Pancreas (tissue), 10 donors: Measurements from ENCODE around the gene SPTB. TPM values are rescaled to one million over a fixed set of nuclear protein-coding genes. Genes with fewer than 3 reads are reported as not detected.

Source experiments
- ATAC-seq, 4 donors: fragments of 200-7000 bp; cut with Tn5 transposase; one replicate each; pipeline versions ENCODE4 v1.8.0 to v1.9.1; 2020; ENCODE audit warnings: mild to moderate bottlenecking in 4 of 4, moderate library complexity in 4 of 4
- DNase-seq, 6 donors: peaks; one replicate each; pipeline ENCODE4 v3.0.0-alpha.2; 2020
- FAIRE-seq: peaks from 2 replicates; lab custom pipeline; 2012; peaks lifted over from hg19 to GRCh38; lab: Jason Lieb, UNC
- H3K27ac ChIP-seq, 4 donors: fragments of 200-600 bp; sonication (generic); 1 replicate in 3 of 4; 2 replicates in 1 of 4; pipeline versions ENCODE4 v1.5.0 to v1.8.0; 2020
- H3K27me3 ChIP-seq, 4 donors: fragments of 200-600 bp; one replicate each; pipeline ENCODE4 v1.8.0; 2021
- H3K36me3 ChIP-seq, 3 donors: fragments of 200-600 bp; sonication (generic) in 1 of 3; one replicate each; pipeline versions ENCODE4 v1.5.0 to v1.8.0; 2020 to 2021
- H3K4me1 ChIP-seq, 3 donors: fragments of 200-600 bp; one replicate each; pipeline ENCODE4 v1.8.0; 2021
- H3K4me3 ChIP-seq, 4 donors: fragments of 200-600 bp; sonication (generic) in 2 of 4; one replicate each; pipeline versions ENCODE4 v1.5.0 to v1.8.0; 2020 to 2021
- H3K9me3 ChIP-seq, 4 donors: fragments of 200-600 bp; one replicate each; pipeline ENCODE4 v1.8.0; 2021
- CTCF ChIP-seq, 4 donors: fragments of 200-600 bp; sonication (generic) in 3 of 4; IDR thresholded peaks; one replicate each; pipeline versions ENCODE4 v1.5.0 to v1.8.0; 2021; ENCODE audit warnings: antibody characterized with exemption in 4 of 4
- WGBS, 2 donors: extraction: QIAGEN DNeasy Blood & Tissue Kit; methylation state at CpG; one replicate each; pipeline ENCODE4 v1.1.7; 2013; 5-methylcytosine and 5-hydroxymethylcytosine counted together
- intact Hi-C, 3 donors: fragments of 100-400 bp; cut with DNase I; formaldehyde crosslinking; loops; one replicate each; pipeline versions ENCODE4 v1.11.1 to v1.14.2; 2022
- polyA plus RNA-seq, 2 donors: library from polyadenylated mRNA; stranded (reverse); fragments of 200-250 nt; gene quantifications; one replicate each; pipeline ENCODE4 v1.2.3, GENCODE V29; 2013
- total RNA-seq, 6 donors: library from RNA; stranded (reverse); fragmentation: NEBNext Ultra II Directional in 4 of 6; extraction: Animal tissue kit (Norgen Biotek cat#: 25700) in 4 of 6; gene quantifications; one replicate each; pipeline versions ENCODE4 v1.2.1 to v1.2.4, GENCODE V29; 2021 to 2023
- donor health status: healthy with polysubstance abuse.
- donor health status: DM: no; HTN: no; CAD: no; lungs with moderate emphysema.
- donor health status: DM: no; HTN: no; CAD: no.
- donor health status: control.
- donor health status: control.
- donor health status: Bipolar disorder and iron deficiency.
- donor health status: DM: yes; HTN: yes; CAD: no.
- donor health status: DM: no; HTN: no; CAD: no.
- donor health status: DM: no; HTN: no; CAD: no.
- donor health status: DM: yes; HTN: yes; CAD: no.

SPTB gene
- total and polyA plus RNA-seq, 8 donors, result 0.73 to 6.5 (median 2.8) TPM

DNA sequence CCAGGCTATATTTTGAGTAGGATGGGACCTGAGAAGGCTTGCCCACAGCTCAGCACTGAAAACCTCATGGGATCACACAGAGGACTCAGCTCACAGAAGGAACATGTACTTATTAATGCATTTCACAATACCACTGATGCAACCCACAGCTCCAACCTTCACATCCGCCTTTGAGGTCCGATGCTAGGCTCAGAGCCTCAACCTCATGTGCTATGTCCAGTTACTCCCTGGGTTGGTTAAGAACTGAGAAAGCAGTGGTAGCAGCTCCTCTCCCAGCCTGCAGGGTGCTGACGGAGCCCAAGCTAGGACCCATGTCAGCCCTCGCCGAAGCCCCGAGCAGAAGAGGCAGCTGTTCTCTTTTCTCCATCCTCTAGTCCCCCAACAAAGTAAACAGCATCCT is 52.9 kb downstream of the SPTB start:
- no peaks in the 10 kb centered on the region for H3K36me3 ChIP-seq
- intact Hi-C loops, result loop anchor here in 2 of 3 donors (10.0 kb wide), 3 partner anchors 58 to 158 kb away; partner anchors contain the start of genes FNTB (in 1 of the 2) and RAB15 (in 1 of the 2)
- H3K27ac ChIP-seq, result no peak overlapping the region
- no peaks in the 10 kb centered on the region for H3K4me1 ChIP-seq
- DNase-seq (no peak), FAIRE-seq (no peak), ATAC-seq (no peak)
- TF ChIP-seq CTCF (IDR thresholded peaks at IDR 0.05), result no peak
- WGBS, 2 donors, result 89% methylated on average over 6 of the region's 6 CpGs
- H3K9me3 ChIP-seq, result no peaks in the 10 kb centered on the region
- H3K4me3 ChIP-seq, result no peak overlapping the region
- no peaks in the 10 kb centered on the region for H3K27me3 ChIP-seq

- Histone ChIP-seq H3K9me3 (no peaks in the 10 kb centered on the region), H3K27me3 (no peaks in the 10 kb centered on the region), H3K36me3 (no peaks in the 10 kb centered on the region), H3K27ac (no peak overlapping the region), H3K4me3 (no peak overlapping the region), H3K4me1 (no peaks in the 10 kb centered on the region)
- DNase-seq (no peak), FAIRE-seq (no peak), ATAC-seq (no peak)
- 69 to 83% methylated on average over 4 of the region's 4 CpGs for WGBS, 2 donors
- intact Hi-C loops, result loop anchor here in 2 of 3 donors (10.0 kb wide), 3 partner anchors 58 to 158 kb away; partner anchors contain the start of genes FNTB (in 1 of the 2) and RAB15 (in 1 of the 2)
- no peak for TF ChIP-seq CTCF (IDR thresholded peaks at IDR 0.05)
These were observed 53.4 kb downstream of the SPTB start for GRCh38 chr14:64826333-64826732.

DNA sequence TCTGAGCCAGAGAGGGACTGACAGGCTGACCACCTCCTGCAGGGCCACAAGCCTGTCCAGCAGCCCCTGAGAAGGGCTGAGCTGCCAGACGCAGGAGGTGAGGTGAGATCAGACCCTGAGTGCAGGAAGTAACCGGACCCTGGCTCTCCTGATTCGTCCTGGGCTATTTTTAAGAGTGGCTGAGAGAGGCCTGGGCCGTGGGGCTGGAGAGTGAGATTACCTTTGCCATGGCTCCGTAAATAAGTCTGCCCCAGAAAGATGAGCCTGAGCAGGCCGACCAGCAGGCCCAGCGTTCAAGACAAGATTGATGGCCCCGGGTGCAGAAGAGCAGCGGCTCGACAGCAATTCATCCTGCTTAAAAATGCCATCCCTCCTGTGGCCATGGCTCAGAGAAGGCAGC is 54.2 kb downstream of the SPTB start:
- Histone ChIP-seq H3K4me1 (no peaks in the 10 kb centered on the region), H3K27ac (no peak overlapping the region), H3K27me3 (no peaks in the 10 kb centered on the region), H3K36me3 (no peaks in the 10 kb centered on the region), H3K4me3 (no peak overlapping the region), H3K9me3 (no peaks in the 10 kb centered on the region)
- WGBS, 2 donors, result 65 to 73% methylated on average over 10 of the region's 10 CpGs
- ATAC-seq (no peak), FAIRE-seq (no peak), DNase-seq (no peak)
- intact Hi-C loops, result loop anchor here in 2 of 3 donors (10.0 kb wide), 3 partner anchors 59 to 159 kb away; partner anchors contain the start of genes FNTB (in 1 of the 2) and RAB15 (in 1 of the 2)
- TF ChIP-seq CTCF (IDR thresholded peaks at IDR 0.05), result no peak

- Histone ChIP-seq H3K27ac (no peak overlapping the region), H3K36me3 (no peaks in the 10 kb centered on the region), H3K4me1 (no peaks in the 10 kb centered on the region), H3K9me3 (no peaks in the 10 kb centered on the region), H3K4me3 (no peak overlapping the region), H3K27me3 (no peaks in the 10 kb centered on the region)
- no peak for ATAC-seq
- 82 to 89% methylated on average over 4 of the region's 4 CpGs for WGBS, 2 donors
- no peak for FAIRE-seq
- intact Hi-C loops, result loop anchor here in 2 of 3 donors (10.0 kb wide), 3 partner anchors 60 to 160 kb away; partner anchors contain the start of genes FNTB (in 1 of the 2) and RAB15 (in 1 of the 2)
- no peak for TF ChIP-seq CTCF (IDR thresholded peaks at IDR 0.05)
- DNase-seq, result no peak
These were observed 54.7 kb downstream of the SPTB start for GRCh38 chr14:64825006-64825405.

DNA sequence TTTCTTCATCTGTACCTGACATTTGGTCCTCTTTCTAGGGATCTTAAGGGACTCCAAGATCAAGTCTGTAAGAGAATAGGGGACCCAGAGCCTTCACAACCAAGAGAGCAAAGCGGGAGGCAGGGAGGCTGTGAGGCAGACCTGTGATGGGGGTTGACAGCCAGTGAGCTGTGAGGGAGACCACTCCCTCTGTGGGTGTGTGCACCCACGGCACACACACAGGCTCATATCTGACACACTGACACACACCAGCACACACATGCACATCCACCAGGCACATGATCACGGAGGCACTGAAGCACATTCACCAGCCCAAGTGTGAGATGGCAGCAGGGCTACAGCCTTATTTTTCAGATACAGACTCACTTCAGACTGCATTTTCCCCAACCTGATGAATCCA is 55.2 kb downstream of the SPTB start:
- no peak for TF ChIP-seq CTCF (IDR thresholded peaks at IDR 0.05)
- intact Hi-C loops, result loop anchor here in 2 of 3 donors (5.0 to 10.0 kb wide), 4 partner anchors 60 to 160 kb away; partner anchors contain the start of genes FNTB (in 1 of the 2) and RAB15 (in 1 of the 2)
- no peak overlapping the region for H3K27ac ChIP-seq
- no peaks in the 10 kb centered on the region for H3K27me3 ChIP-seq
- no peaks in the 10 kb centered on the region for H3K9me3 ChIP-seq
- FAIRE-seq, result no peak
- H3K36me3 ChIP-seq, result no peaks in the 10 kb centered on the region
- no peaks in the 10 kb centered on the region for H3K4me1 ChIP-seq
- H3K4me3 ChIP-seq, result no peak overlapping the region
- 80 to 91% methylated on average over 3 of the region's 3 CpGs for WGBS, 2 donors
- ATAC-seq, result no peak
- no peak for DNase-seq
